SKM-1 (cell line): Measurements from ENCODE around the gene MCM7.
"Not testable (repeated sequence)": the region's sequence is repeated elsewhere in the genome, so short reads cannot be mapped to it uniquely, and the experiment has no call there.

Experiments
- DNase-seq: peaks from one replicate; lab custom pipeline; 2025; ENCODE audit not compliant: unreplicated experiment; lab: John Stamatoyannopoulos, UW

The MCM7 gene

GRCh38 chr7:100101016-100101862, at the start of gene MCM7, which contains the start of gene AP4M1:
Gene MCM7 (minus strand): TSS chr7:100101397. CDS start chr7:100101294, 103 bp downstream.
Gene AP4M1 (plus strand): TSS chr7:100101643. CDS start chr7:100101715, 72 bp downstream.
- DNase-seq, result peak; percentile 96

- DNase-seq, result peak; percentile 99
These were observed 47.5 kb upstream of the MCM7 start, which contains the start of gene LAMTOR4 for GRCh38 chr7:100148559-100149328. Gene LAMTOR4 (plus strand): TSS chr7:100148918. CDS start chr7:100148973, 55 bp downstream.

GRCh38 chr7:100148225-100148558, 47.0 kb upstream of the MCM7 start:
- DNase-seq, result no peak

- DNase-seq, result no peak
These were observed 46.1 kb upstream of the MCM7 start for GRCh38 chr7:100147278-100147677.

GRCh38 chr7:100146350-100146749, 45.2 kb upstream of the MCM7 start:
- not testable (repeated sequence) for DNase-seq

- DNase-seq, result no peak
These were observed 41.3 kb upstream of the MCM7 start for GRCh38 chr7:100142461-100142860.

- DNase-seq, result peak; percentile 24
These were observed 40.4 kb upstream of the MCM7 start for GRCh38 chr7:100141555-100141949.

GRCh38 chr7:100137851-100138760, 36.9 kb upstream of the MCM7 start:
- DNase-seq, result no peak

GRCh38 chr7:100132697-100133151, 31.5 kb upstream of the MCM7 start:
- DNase-seq, result peak; percentile 68

GRCh38 chr7:100132126-100132525, 30.9 kb upstream of the MCM7 start:
- no peak for DNase-seq

GRCh38 chr7:100130608-100131453, 29.6 kb upstream of the MCM7 start:
- DNase-seq, result no peak

GRCh38 chr7:100130220-100130607, 29.0 kb upstream of the MCM7 start:
- not testable (repeated sequence) for DNase-seq

GRCh38 chr7:100128637-100128963, 27.4 kb upstream of the MCM7 start:
- DNase-seq, result no peak

GRCh38 chr7:100127866-100128636, 26.9 kb upstream of the MCM7 start:
- no peak for DNase-seq

- DNase-seq, result peak; percentile 81
These were observed 26.0 kb upstream of the MCM7 start, which contains the start of gene MBLAC1 for GRCh38 chr7:100126931-100127865. Gene MBLAC1 (plus strand): TSS chr7:100126967. CDS start chr7:100127396, 429 bp downstream.

- DNase-seq, result no peak
These were observed 25.2 kb upstream of the MCM7 start for GRCh38 chr7:100126239-100126930.
